Activated T-helper 1 cell treated with anti-CD3 and anti-CD28 coated beads, Interleukin-12 subunit alpha, Interleukin-12 subunit beta, Interleukin-2, Interleukin-4 antibody, amounts not matched to agents 30 ng/mL and 10 ng/mL and 1 ng/mL, durations not matched to agents 14 hours and 24 hours and 36 hours (primary cell): ENCODE data around the gene CACNB3. TPM values are rescaled to one million over a fixed set of nuclear protein-coding genes. Genes with fewer than 3 reads are reported as not detected.
A peak's percentile ranks its signal among the peaks of the same experiment; 100 is the strongest.

Experiments
- DNase-seq: peaks from one replicate; pipeline ENCODE4 v3.0.0; 2021; ENCODE audit warnings: low spot score
- H3K27ac Mint-ChIP-seq: one replicate; pipeline ENCODE4 v1.8.0; 2021; ENCODE audit warnings: mild to moderate bottlenecking, mixed read lengths
- H3K27me3 Mint-ChIP-seq: one replicate; pipeline ENCODE4 v1.8.0; 2022; ENCODE audit warnings: mild to moderate bottlenecking, moderate library complexity, mixed read lengths; ENCODE audit not compliant: insufficient read depth
- H3K36me3 Mint-ChIP-seq: one replicate; pipeline ENCODE4 v1.8.0; 2021; ENCODE audit warnings: low read depth, mixed read lengths
- H3K4me1 Mint-ChIP-seq: one replicate; pipeline ENCODE4 v1.8.0; 2021; ENCODE audit warnings: low read depth, mixed read lengths
- H3K4me3 Mint-ChIP-seq: one replicate; pipeline ENCODE4 v1.8.0; 2021; ENCODE audit warnings: mild to moderate bottlenecking, moderate library complexity, mixed read lengths
- H3K9me3 Mint-ChIP-seq: one replicate; pipeline ENCODE4 v1.8.0; 2021; ENCODE audit warnings: mixed read lengths
- intact Hi-C: fragments of 100-400 bp; cut with micrococcal nuclease; formaldehyde crosslinking; loops from one replicate; pipeline ENCODE4 v1.15.1; 2024
- total RNA-seq: library from RNA; stranded (reverse); gene quantifications from 2 replicates; pipeline ENCODE4 v1.2.3, GENCODE V29; 2022

Gene CACNB3
- total RNA-seq = 11.4 and 13.1 TPM in 2 replicates

- intact Hi-C loops = loop anchor here (1.0 to 10.0 kb wide), 3 partner anchors 48 to 713 kb away; partner anchors contain the start of genes CCNT1 and SENP1
- Mint-ChIP-seq H3K27ac (no peak within 1 kb of the TSS), H3K4me1 (peaks cover 28% of the 10 kb centered on the region), H3K36me3 (no peaks in the 10 kb centered on the region), H3K4me3 (peak within 1 kb of the TSS; percentile 93), H3K9me3 (no peaks in the 10 kb centered on the region), H3K27me3 (peaks cover 9% of the 10 kb centered on the region)
- peak; percentile 76 for DNase-seq
Observed at GRCh38 chr12:48817873-48818830, at the start of gene CACNB3. CACNB3 (plus strand) TSS chr12:48818496; CDS start chr12:48818930, 434 bp downstream.

DNA sequence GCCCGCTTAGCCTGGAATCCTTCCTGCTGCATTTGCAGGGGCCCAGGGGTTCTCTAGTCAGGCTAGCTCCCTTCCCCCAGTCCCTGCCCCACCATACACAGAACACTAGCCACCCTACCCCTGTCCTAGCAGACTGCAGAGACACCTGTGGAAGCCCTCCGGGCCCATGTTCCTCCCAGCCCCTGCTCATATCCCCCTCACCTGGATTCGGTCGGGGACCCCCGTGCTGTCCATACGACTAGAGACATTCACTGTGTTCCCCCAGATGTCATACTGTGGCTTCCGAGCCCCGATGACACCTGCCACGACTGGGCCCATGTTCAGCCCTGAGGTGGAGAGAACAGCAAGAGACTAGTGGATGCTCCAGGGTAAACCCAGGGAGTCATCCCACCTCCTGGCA lies 49.6 kb upstream of the CACNB3 start:
- no peak overlapping the region for H3K27ac Mint-ChIP-seq
- no peaks in the 10 kb centered on the region for H3K9me3 Mint-ChIP-seq
- intact Hi-C loops = no loop called here
- peaks cover 8% of the 10 kb centered on the region for H3K27me3 Mint-ChIP-seq
- peaks cover 16% of the 10 kb centered on the region for H3K4me1 Mint-ChIP-seq
- H3K4me3 Mint-ChIP-seq = no peak overlapping the region
- H3K36me3 Mint-ChIP-seq = no peaks in the 10 kb centered on the region
- DNase-seq = no peak

GRCh38 chr12:48770756-48771155 lies 47.5 kb upstream of the CACNB3 start:
- DNase-seq = no peak
- no peaks in the 10 kb centered on the region for H3K36me3 Mint-ChIP-seq
- peaks cover 10% of the 10 kb centered on the region for H3K4me1 Mint-ChIP-seq
- no peaks in the 10 kb centered on the region for H3K9me3 Mint-ChIP-seq
- no peak overlapping the region for H3K27ac Mint-ChIP-seq
- peaks cover 8% of the 10 kb centered on the region for H3K27me3 Mint-ChIP-seq
- intact Hi-C loops = no loop called here
- H3K4me3 Mint-ChIP-seq = no peak overlapping the region

GRCh38 chr12:48771588-48772112 lies 46.6 kb upstream of the CACNB3 start:
- Mint-ChIP-seq H3K4me1 (peaks cover under 1% of the 10 kb centered on the region), H3K36me3 (no peaks in the 10 kb centered on the region), H3K4me3 (no peak overlapping the region), H3K27ac (no peak overlapping the region), H3K27me3 (peaks cover 8% of the 10 kb centered on the region), H3K9me3 (no peaks in the 10 kb centered on the region)
- no peak for DNase-seq
- intact Hi-C loops = no loop called here

DNA sequence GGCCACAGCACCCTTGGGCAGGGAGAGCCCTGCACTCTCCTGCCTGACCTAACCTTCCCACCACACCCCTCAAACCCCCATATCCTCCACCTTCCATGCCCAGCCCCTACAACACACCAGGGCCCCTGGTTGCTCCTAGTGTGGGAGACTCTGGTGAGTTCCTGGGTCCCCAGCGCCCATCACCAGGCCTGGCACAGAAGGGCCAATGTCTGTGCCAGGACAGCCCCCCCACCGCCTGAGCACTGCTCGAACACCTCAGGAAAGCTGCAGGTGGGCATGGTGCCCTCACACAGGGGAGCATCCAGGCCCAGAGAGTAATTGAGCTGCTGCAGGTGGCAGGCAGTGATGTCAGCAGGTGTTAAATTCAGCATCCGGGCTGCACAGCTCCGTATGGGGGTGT lies 44.6 kb upstream of the CACNB3 start:
- Mint-ChIP-seq H3K4me1 (no peaks in the 10 kb centered on the region), H3K4me3 (no peak overlapping the region), H3K9me3 (no peaks in the 10 kb centered on the region), H3K27me3 (peaks cover 14% of the 10 kb centered on the region), H3K27ac (no peak overlapping the region), H3K36me3 (no peaks in the 10 kb centered on the region)
- intact Hi-C loops = no loop called here
- no peak for DNase-seq

DNA sequence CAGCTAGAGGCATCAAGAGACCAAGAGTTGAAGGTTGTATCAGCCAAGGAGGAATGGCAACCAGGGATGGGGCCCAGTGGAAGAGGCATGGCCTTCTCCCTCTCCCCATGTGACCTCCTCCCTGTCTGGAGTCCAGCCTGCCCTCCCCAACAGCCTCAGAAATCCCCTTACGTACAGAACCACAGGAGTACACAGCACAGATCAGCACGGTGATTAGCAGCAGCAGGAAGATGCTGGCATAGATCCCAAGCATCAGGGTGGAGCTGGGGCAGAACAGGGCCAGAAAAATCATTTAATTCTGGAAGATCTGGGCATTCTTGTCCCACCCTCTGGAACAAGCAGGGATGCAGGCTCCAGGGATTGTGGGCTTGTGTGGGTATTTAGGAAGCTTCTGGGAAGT lies 43.8 kb upstream of the CACNB3 start:
- Mint-ChIP-seq H3K27ac (no peak overlapping the region), H3K36me3 (no peaks in the 10 kb centered on the region), H3K9me3 (no peaks in the 10 kb centered on the region), H3K4me3 (no peak overlapping the region), H3K27me3 (peaks cover 14% of the 10 kb centered on the region), H3K4me1 (no peaks in the 10 kb centered on the region)
- intact Hi-C loops = no loop called here
- DNase-seq = no peak

GRCh38 chr12:48775299-48775698 lies 43.0 kb upstream of the CACNB3 start:
- Mint-ChIP-seq H3K27ac (no peak overlapping the region), H3K4me3 (no peak overlapping the region), H3K4me1 (no peaks in the 10 kb centered on the region), H3K36me3 (no peaks in the 10 kb centered on the region), H3K9me3 (no peaks in the 10 kb centered on the region), H3K27me3 (peaks cover 14% of the 10 kb centered on the region)
- intact Hi-C loops = no loop called here
- no peak for DNase-seq

DNA sequence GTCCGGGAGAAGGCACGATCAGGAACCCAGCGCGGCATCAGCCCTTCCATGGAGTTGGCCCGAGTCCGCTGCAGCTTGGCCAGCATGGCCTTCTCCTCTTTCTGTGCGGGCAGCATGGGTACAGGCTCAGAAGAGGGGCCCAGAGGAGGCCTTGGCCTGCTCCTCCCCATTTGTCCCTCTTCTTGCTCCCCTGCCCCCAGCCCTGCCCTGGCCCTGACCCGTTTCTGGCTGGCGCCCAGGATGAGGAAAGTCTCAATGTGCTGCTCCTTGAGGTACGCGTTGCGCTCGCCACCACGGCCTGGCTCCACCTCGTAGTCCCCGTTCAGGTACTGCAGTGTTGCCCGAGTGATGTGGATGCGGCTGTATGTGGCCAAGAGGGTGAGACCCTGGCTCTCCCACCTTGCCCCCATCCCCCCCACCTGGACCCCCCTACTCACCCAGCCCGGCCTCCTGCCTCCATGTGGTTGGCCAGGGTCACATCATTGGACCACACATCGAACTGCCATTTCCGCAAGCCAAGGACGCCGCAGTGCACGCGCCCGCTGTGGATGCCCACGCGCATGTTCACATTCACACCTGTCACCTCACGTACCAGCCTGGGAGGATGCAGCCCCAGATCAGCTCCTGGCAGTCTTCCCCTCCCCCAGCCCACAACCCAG lies 42.2 kb upstream of the CACNB3 start:
- Mint-ChIP-seq H3K36me3 (no peaks in the 10 kb centered on the region), H3K4me3 (no peak overlapping the region), H3K27me3 (peaks cover 14% of the 10 kb centered on the region), H3K27ac (no peak overlapping the region), H3K4me1 (no peaks in the 10 kb centered on the region), H3K9me3 (no peaks in the 10 kb centered on the region)
- intact Hi-C loops = no loop called here
- no peak for DNase-seq

DNA sequence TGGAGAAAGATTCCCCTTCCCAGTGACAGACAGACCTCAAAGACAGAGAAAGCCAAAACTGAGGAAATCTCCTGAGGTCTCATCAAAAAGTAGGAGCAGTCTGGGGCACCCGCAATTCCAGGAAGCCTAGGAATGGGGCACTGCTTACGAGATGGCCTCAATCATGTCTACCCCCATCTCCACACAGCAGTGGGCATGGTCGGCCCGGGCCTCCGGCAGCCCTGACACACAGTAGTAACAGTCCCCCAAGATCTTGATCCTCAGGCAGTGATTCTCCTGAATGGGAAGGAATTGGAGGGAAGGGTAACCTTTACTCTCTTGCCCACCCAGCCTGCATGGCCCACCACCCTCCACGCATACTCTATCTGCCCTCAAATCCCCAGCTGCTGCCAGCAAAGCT lies 41.3 kb upstream of the CACNB3 start:
- H3K27ac Mint-ChIP-seq = no peak overlapping the region
- no peaks in the 10 kb centered on the region for H3K9me3 Mint-ChIP-seq
- H3K27me3 Mint-ChIP-seq = peaks cover 15% of the 10 kb centered on the region
- H3K36me3 Mint-ChIP-seq = no peaks in the 10 kb centered on the region
- DNase-seq = no peak
- H3K4me1 Mint-ChIP-seq = no peaks in the 10 kb centered on the region
- intact Hi-C loops = no loop called here
- no peak overlapping the region for H3K4me3 Mint-ChIP-seq

- intact Hi-C loops = no loop called here
- no peak for DNase-seq
- H3K9me3 Mint-ChIP-seq = no peaks in the 10 kb centered on the region
- H3K4me1 Mint-ChIP-seq = no peaks in the 10 kb centered on the region
- H3K4me3 Mint-ChIP-seq = no peak overlapping the region
- peaks cover 14% of the 10 kb centered on the region for H3K27me3 Mint-ChIP-seq
- no peaks in the 10 kb centered on the region for H3K36me3 Mint-ChIP-seq
- no peak overlapping the region for H3K27ac Mint-ChIP-seq
Observed at GRCh38 chr12:48777501-48778400, 40.5 kb upstream of the CACNB3 start.

GRCh38 chr12:48779869-48780268 lies 38.4 kb upstream of the CACNB3 start:
- H3K4me1 Mint-ChIP-seq = no peaks in the 10 kb centered on the region
- H3K36me3 Mint-ChIP-seq = no peaks in the 10 kb centered on the region
- no peak overlapping the region for H3K4me3 Mint-ChIP-seq
- no peak overlapping the region for H3K27ac Mint-ChIP-seq
- peaks cover 8% of the 10 kb centered on the region for H3K27me3 Mint-ChIP-seq
- no peak for DNase-seq
- intact Hi-C loops = no loop called here
- no peaks in the 10 kb centered on the region for H3K9me3 Mint-ChIP-seq

DNA sequence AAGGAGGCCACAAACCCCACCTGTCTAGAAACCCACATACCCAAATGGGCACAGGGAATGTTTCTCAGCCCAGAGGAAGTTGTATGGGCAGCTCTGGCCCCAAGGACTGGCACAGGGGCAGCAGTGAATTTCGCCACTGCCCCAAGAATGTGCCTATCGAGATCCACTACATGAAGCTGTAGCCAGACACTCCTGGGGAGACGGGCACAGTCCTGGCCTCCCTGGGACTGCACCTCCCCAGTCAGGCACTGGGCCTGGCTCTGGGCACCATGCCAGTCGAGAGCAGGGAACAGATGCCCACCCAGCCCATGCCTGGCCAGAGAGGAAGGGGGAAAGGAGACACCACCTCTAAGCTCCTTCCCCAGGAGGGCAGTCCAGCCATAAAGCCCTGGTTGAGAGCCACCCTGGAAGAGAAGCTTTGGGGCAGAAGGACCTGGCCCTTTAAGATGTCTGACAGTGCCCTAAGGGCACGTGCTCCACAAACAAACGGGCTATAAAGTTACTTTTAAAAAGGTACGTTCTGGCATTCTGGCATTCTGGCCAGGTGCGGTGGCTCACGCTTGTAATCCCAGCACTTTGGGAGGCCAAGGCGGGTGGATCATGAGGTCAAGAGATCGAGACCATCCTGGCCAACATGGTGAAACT lies 37.8 kb upstream of the CACNB3 start:
- Mint-ChIP-seq H3K9me3 (no peaks in the 10 kb centered on the region), H3K4me1 (no peaks in the 10 kb centered on the region), H3K4me3 (no peak overlapping the region), H3K27ac (no peak overlapping the region), H3K36me3 (no peaks in the 10 kb centered on the region), H3K27me3 (peaks cover 11% of the 10 kb centered on the region)
- intact Hi-C loops = no loop called here
- no peak for DNase-seq
